Ramos (cell line): ENCODE results near the gene SLC25A17.
"Not testable (repeated sequence)": the region's sequence is repeated elsewhere in the genome, so short reads cannot be mapped to it uniquely, and the experiment has no call there.

ENCODE experiments used
- in situ Hi-C: fragments of 300-500 bp; cut with MboI; formaldehyde crosslinking; loops from one replicate; pipeline ENCODE4 v1.14.3; 2022; ENCODE audit warnings: low sequenced_read_pairs; ENCODE audit not compliant: unreplicated experiment

SLC25A17 gene

DNA sequence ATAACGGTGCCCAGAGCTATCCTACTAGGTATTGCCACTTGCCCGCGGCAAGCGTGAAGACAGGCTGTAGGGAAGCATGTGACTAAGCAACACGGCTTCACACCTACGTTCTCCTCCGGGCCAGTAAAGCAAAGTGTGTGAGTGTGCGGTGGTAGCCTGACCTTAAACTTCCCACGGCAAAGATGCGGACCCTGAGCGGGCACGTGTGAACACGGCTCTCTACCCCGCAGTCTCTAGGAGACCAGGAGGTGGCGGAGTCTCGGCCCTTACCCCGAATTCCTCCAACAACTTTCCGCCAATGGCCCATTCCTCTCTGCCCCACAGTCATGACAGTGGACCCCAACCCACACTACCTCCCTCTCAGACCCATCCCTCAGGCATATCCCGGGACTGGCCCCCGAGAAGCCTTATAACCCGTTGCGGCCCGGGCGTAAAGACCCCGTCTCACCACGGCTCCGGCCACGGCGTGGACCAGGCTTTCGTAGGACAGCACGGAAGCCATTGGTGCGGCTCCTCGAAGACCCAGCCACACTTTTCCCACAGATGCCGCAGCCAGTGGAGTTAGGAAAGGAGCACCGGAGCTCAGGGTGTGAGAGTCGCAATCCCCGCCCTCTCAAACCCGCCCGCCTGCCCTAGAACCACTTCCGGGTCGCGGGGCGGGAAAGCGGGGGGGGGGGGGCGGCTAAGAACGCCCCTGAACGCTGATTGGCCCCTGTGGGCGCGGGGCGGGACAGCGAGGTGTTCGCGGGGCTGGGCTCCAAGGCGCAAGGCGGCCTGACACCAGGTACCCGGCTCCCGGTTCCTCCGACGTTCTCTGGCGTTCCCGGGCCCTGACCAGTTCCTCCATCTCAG lies at the start of gene SLC25A17:
TSS of gene SLC25A17 (minus strand) at position 600 of the 852 bp plus-strand sequence. CDS start at position 502, 98 bp downstream.
- in situ Hi-C loops: no loop called here

- in situ Hi-C loops: not testable (repeated sequence)
Measured at GRCh38 chr22:40868379-40868778, 49.2 kb upstream of the SLC25A17 start.

DNA sequence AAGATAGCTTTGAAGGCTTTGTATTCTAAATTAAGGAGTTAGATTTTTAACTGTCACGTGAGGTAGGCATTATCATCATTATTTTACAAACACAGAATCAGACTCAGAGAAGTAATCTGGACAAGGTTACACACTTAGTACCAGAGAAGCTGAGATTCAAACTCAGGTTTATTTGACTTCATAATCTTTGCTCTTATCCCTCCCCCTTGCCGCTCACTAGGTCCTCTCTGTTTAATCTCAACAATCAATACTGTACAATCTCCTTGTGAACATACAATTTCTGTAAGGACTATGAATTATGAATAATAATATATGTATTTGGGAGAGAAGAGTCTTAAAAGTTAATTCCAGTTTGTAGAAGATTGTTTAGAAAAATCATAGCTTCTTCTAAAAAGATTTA lies 48.0 kb upstream of the SLC25A17 start:
- in situ Hi-C loops: no loop called here

DNA sequence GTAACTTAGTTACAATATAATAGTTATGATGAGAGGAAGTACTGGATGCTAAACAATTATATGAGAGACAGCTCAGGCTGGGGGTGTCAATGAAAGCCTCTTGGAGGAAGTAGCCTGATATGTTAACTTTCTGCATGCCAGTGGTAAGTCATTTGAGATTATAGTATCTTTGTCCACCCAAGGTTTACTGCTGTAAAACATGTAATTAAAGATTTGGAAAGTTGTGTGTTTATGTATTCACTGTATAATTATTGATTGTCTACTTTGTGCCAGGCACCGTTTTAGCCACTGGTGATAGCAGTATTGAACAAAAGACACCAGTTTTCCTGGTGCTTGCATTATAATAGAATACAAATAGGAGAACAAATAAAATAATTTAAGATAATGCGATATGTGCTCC lies 43.4 kb upstream of the SLC25A17 start:
- in situ Hi-C loops: no loop called here

DNA sequence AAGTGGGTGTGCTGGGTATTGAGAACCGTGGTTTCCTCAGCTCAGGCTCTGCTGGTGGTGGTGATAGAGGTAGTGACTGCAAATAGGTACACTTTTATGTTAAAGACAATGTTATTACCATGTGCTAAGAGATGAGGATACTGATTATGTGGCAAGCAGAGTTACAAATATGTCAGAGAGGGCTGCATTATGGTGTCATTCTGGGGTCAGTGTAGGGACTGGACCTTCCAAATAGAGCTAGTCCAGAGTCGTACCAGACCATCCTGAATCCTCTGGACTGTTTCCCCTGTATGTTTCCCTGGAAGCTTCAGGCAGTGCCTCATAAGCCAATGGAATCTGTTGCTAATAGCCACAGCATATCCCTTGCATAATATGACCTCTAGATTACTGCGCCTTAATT lies 42.9 kb upstream of the SLC25A17 start, which contains the start of gene DNAJB7:
TSS of gene DNAJB7 (minus strand) at position 101 of the 400 bp plus-strand sequence. CDS start 119 bp downstream, outside the sequence.
- in situ Hi-C loops: no loop called here

- in situ Hi-C loops: no loop called here
Measured at GRCh38 chr22:40857309-40857855, 38.2 kb upstream of the SLC25A17 start.

- in situ Hi-C loops: no loop called here
Measured at GRCh38 chr22:40856513-40857308, 37.6 kb upstream of the SLC25A17 start, which contains the start of the genes ST13 and XPNPEP3. Gene ST13, minus strand, starts transcription at chr22:40856639. Its CDS starts 99 bp downstream, at chr22:40856540. Gene XPNPEP3, plus strand, starts transcription at chr22:40857148. Its CDS starts 34 bp downstream, at chr22:40857182.

DNA sequence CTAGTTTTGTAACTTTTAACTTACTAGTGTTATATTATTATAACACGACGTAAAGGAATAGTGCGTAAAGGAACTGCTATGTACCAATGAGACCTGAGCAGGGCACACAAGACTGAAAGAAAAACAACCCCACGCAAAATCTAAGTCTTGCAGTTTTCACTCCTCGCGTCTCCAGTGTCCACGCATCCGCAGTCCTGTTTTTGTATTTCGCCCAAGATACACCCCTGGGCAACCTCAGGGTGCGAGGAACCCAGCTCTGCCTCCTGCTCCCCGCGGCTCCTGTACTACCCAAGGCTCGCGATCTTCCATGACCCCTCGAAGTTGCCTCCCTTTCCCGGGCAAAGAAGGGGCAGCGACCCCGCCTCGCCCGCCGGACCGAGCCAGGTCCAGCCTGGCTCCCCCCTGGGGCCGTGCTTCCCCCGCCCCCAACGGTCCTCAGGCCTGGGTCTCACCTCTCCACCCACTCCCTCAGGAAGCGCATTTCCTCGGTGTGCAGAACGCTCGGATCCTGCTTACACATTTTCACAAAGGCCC lies 36.9 kb upstream of the SLC25A17 start:
- in situ Hi-C loops: no loop called here

DNA sequence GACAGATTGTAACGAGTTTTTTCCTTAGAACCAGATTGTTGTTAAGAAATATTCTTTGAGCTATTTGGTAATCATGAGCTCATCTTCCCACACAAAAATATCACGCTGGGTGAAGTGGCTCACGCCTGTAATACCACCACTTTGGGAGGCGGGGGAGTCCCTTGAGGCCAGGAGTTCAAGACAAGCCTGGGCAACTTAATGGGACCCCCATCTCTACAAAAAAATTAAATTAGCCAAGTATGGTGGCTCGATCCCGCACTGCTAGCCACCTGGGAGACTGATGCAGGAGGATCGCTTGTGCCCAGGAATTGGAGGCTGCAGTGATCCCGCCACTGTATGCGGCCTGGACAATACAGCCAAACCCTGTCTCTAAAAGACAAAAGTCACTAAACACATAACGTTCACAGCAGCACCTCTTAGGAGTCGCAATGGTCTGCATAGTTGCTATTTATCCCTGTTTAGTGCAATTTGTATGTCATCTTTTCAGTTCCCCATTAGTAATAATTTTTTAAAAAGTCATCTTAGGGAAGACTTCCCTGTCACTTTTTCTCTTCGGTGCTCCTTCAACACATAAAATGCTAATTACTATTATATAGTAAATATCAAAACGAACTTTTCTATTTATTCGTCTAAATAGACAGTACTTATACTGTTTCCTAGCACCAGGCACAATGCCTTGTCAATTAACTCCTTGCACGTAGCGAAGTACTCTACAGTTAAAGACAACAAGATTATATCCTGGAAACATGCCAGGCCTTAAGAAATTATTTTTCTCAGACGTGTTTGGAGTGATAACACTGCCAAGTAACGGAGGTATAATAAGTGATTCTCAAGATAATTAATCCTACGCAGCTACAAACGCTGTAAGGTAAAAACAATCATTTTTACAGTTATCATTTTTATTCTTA lies 36.2 kb upstream of the SLC25A17 start:
- in situ Hi-C loops: no loop called here

DNA sequence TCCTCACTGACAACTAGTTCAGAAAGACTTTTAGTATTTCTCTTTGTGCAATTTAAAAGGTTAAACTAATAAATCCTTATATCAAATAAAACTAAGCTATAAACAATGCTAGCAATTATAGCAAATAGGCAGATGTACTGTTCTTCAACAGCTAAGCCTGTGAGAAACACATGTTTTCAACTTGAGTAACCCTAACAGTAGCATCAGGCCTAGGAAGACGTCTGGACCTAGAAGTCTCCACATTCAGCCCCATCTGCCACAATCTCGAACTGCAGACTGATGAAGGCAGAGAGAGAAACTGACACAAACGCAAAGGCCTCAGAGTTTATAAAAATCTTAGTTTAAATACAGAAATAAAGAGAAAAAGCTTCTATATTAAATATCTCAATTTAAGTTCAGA lies 34.8 kb upstream of the SLC25A17 start:
- in situ Hi-C loops: no loop called here

DNA sequence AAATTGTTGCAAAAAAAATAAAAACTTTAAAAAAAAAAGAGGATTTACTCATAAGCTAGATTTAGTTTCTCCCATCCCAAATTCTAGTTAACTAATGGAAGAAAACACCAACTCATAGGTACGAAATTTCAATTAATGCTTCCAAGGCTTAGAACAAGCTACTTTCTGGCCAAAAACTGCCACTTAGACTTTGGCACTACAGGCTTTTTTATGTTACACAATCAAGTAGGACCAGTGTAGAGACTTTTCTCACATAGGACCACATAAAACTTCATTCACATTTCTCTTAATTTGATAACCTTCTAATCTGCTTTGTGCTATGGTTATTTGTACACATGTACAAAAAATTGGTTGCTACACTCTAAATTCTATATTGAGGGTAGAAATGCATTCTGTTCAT lies 34.2 kb upstream of the SLC25A17 start:
- in situ Hi-C loops: no loop called here

GRCh38 chr22:40845816-40846215 lies 26.7 kb upstream of the SLC25A17 start:
- in situ Hi-C loops: not testable (repeated sequence)

DNA sequence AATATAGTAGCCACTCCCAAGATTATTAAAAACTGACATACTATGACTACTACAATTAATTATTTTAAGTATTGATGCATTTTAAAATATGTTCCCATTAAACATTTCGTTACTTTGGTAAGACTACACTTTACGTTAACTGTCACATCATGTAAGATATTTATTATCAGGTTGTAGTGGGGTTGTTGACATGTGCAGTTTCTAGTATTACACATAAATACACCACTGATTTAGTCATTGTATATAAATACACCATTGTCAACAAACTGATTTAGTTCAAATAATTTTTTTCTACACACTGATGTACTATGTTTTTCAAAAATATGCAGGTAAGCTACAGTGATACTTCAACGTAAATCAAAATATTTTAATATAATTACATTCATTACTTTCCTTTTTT lies 25.8 kb upstream of the SLC25A17 start:
- in situ Hi-C loops: no loop called here

GRCh38 chr22:40838486-40838885 lies 19.3 kb upstream of the SLC25A17 start:
- in situ Hi-C loops: no loop called here

GRCh38 chr22:40834619-40835018 lies 15.5 kb upstream of the SLC25A17 start:
- in situ Hi-C loops: no loop called here

GRCh38 chr22:40829131-40829530 lies 10.0 kb upstream of the SLC25A17 start:
- in situ Hi-C loops: no loop called here

DNA sequence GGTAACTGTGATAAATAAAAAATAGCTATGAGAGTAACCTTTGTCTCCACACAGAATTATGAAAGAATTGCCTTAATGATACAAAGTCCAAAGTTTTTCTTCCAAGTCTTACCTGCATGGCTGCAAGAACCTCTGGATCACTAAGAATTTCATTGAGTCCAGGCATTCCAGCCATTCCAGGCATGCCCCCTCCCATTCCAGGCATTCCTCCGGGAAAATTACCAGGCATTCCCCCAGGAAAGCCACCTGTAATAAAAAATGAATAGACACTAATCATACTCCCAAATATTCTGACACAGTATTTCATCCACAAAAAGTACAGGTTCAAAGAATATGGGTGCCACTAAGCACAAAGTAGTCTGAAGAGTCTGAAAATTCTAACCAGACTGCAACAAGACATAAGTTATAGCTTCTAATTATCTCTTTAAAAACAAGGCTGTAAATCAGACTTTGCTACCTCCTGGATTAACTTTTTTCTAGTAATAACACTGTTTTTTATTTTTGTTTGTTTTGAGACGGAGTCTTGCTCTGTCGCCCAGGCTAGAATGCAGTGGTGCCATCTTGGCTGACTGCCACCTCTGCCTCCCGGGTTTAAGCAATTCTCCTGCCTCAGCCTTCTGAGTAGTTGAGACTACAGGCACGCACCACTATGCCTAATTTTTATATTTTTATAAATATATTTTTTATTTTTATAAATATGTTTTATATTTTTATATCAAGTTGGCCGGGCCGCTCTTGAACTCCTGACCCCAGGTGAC lies 8.0 kb upstream of the SLC25A17 start:
- in situ Hi-C loops: no loop called here

- in situ Hi-C loops: not testable (repeated sequence)
Measured at GRCh38 chr22:40826292-40826691, 7.1 kb upstream of the SLC25A17 start.

GRCh38 chr22:40823426-40823825 lies 4.3 kb upstream of the SLC25A17 start:
- in situ Hi-C loops: no loop called here
